Measurements from ENCODE around the gene TCL1A. TPM values are rescaled to one million over a fixed set of nuclear protein-coding genes. Genes with fewer than 3 reads are reported as not detected.

The TCL1A gene
- total RNA-seq, 2 experiments from 2014 or later, result 0.28 to 0.75 TPM

GRCh38 chr14:95727056-95727700, 13.3 kb upstream of the TCL1A start:
- Mint-ChIP-seq H3K27ac (no peak overlapping the region), H3K36me3 (no peaks in the 10 kb centered on the region), H3K9me3 (peaks cover 6% of the 10 kb centered on the region), H3K4me1 (peaks cover 9% of the 10 kb centered on the region), H3K4me3 (no peak overlapping the region), H3K27me3 (peaks cover 2% of the 10 kb centered on the region)
- POLR2A ChIA-PET, result no interaction called here
- no peak for ATAC-seq (ENCODE audit: low read depth)
- DNase-seq, result no peak

GRCh38 chr14:95725685-95726336, 11.9 kb upstream of the TCL1A start:
- peaks cover 9% of the 10 kb centered on the region for H3K4me1 Mint-ChIP-seq
- POLR2A ChIA-PET, result no interaction called here
- H3K27ac Mint-ChIP-seq, result no peak overlapping the region
- H3K4me3 Mint-ChIP-seq, result no peak overlapping the region
- no peak for ATAC-seq (ENCODE audit: low read depth)
- no peaks in the 10 kb centered on the region for H3K36me3 Mint-ChIP-seq
- peaks cover 6% of the 10 kb centered on the region for H3K9me3 Mint-ChIP-seq
- H3K27me3 Mint-ChIP-seq, result peaks cover 2% of the 10 kb centered on the region
- no peak for DNase-seq

GRCh38 chr14:95722525-95723190, 8.7 kb upstream of the TCL1A start:
- Mint-ChIP-seq H3K27me3 (peaks cover 25% of the 10 kb centered on the region), H3K9me3 (peaks cover 6% of the 10 kb centered on the region), H3K4me3 (no peak overlapping the region), H3K27ac (no peak overlapping the region), H3K36me3 (no peaks in the 10 kb centered on the region), H3K4me1 (no peaks in the 10 kb centered on the region)
- POLR2A ChIA-PET, result no interaction called here
- DNase-seq (no peak), ATAC-seq (ENCODE audit: low read depth) (no peak)

GRCh38 chr14:95712398-95712797, 1.5 kb downstream of the TCL1A start:
- Mint-ChIP-seq H3K27me3 (peaks cover 35% of the 10 kb centered on the region), H3K27ac (no peak overlapping the region), H3K36me3 (peaks cover 1% of the 10 kb centered on the region), H3K4me1 (no peaks in the 10 kb centered on the region), H3K4me3 (no peak overlapping the region), H3K9me3 (no peaks in the 10 kb centered on the region)
- no peak for DNase-seq
- POLR2A ChIA-PET, result no interaction called here
- no peak for ATAC-seq (ENCODE audit: low read depth)

- H3K9me3 Mint-ChIP-seq, result no peaks in the 10 kb centered on the region
- DNase-seq (no peak), ATAC-seq (ENCODE audit: low read depth) (no peak)
- H3K4me3 Mint-ChIP-seq, result no peak overlapping the region
- POLR2A ChIA-PET, result no interaction called here
- H3K4me1 Mint-ChIP-seq, result no peaks in the 10 kb centered on the region
- no peak overlapping the region for H3K27ac Mint-ChIP-seq
- H3K27me3 Mint-ChIP-seq, result peaks cover 36% of the 10 kb centered on the region
- H3K36me3 Mint-ChIP-seq, result peaks cover 1% of the 10 kb centered on the region
Observed at GRCh38 chr14:95711476-95712176, 2.3 kb downstream of the TCL1A start.

- no peaks in the 10 kb centered on the region for H3K4me1 Mint-ChIP-seq
- peaks cover 1% of the 10 kb centered on the region for H3K36me3 Mint-ChIP-seq
- no peak overlapping the region for H3K27ac Mint-ChIP-seq
- DNase-seq, result no peak
- ATAC-seq (ENCODE audit: low read depth), result no peak
- POLR2A ChIA-PET, result no interaction called here
- H3K27me3 Mint-ChIP-seq, result peaks cover 30% of the 10 kb centered on the region
- no peak overlapping the region for H3K4me3 Mint-ChIP-seq
- no peaks in the 10 kb centered on the region for H3K9me3 Mint-ChIP-seq
Observed at GRCh38 chr14:95710106-95710505, 3.8 kb downstream of the TCL1A start.

- DNase-seq, result no peak
- H3K9me3 Mint-ChIP-seq, result no peaks in the 10 kb centered on the region
- H3K36me3 Mint-ChIP-seq, result no peaks in the 10 kb centered on the region
- no peak overlapping the region for H3K4me3 Mint-ChIP-seq
- POLR2A ChIA-PET, result no interaction called here
- H3K27me3 Mint-ChIP-seq, result peaks cover 29% of the 10 kb centered on the region
- no peaks in the 10 kb centered on the region for H3K4me1 Mint-ChIP-seq
- no peak for ATAC-seq (ENCODE audit: low read depth)
- no peak overlapping the region for H3K27ac Mint-ChIP-seq
Observed at GRCh38 chr14:95707327-95707726, 6.6 kb downstream of the TCL1A start.

GRCh38 chr14:95705518-95705917, 8.4 kb downstream of the TCL1A start:
- ATAC-seq (ENCODE audit: low read depth) (no peak), DNase-seq (no peak)
- H3K4me1 Mint-ChIP-seq, result no peaks in the 10 kb centered on the region
- peaks cover 32% of the 10 kb centered on the region for H3K27me3 Mint-ChIP-seq
- no peaks in the 10 kb centered on the region for H3K9me3 Mint-ChIP-seq
- H3K36me3 Mint-ChIP-seq, result no peaks in the 10 kb centered on the region
- no peak overlapping the region for H3K4me3 Mint-ChIP-seq
- no peak overlapping the region for H3K27ac Mint-ChIP-seq
- POLR2A ChIA-PET, result no interaction called here

GRCh38 chr14:95703805-95704204, 10.1 kb downstream of the TCL1A start:
- H3K27ac Mint-ChIP-seq, result no peak overlapping the region
- H3K4me1 Mint-ChIP-seq, result peaks cover 3% of the 10 kb centered on the region
- no peak overlapping the region for H3K4me3 Mint-ChIP-seq
- no peaks in the 10 kb centered on the region for H3K36me3 Mint-ChIP-seq
- DNase-seq (no peak), ATAC-seq (ENCODE audit: low read depth) (no peak)
- POLR2A ChIA-PET, result no interaction called here
- peaks cover 32% of the 10 kb centered on the region for H3K27me3 Mint-ChIP-seq
- no peaks in the 10 kb centered on the region for H3K9me3 Mint-ChIP-seq

- no peak for DNase-seq
- no peaks in the 10 kb centered on the region for H3K9me3 Mint-ChIP-seq
- POLR2A ChIA-PET, result no interaction called here
Observed at GRCh38 chr14:95703341-95703740, 10.6 kb downstream of the TCL1A start.

GRCh38 chr14:95701846-95702221, 12.1 kb downstream of the TCL1A start:
- peaks cover 34% of the 10 kb centered on the region for H3K27me3 Mint-ChIP-seq
- no peak overlapping the region for H3K27ac Mint-ChIP-seq
- POLR2A ChIA-PET, result no interaction called here
- H3K4me1 Mint-ChIP-seq, result peaks cover 4% of the 10 kb centered on the region
- ATAC-seq (ENCODE audit: low read depth) (no peak), DNase-seq (no peak)
- no peaks in the 10 kb centered on the region for H3K36me3 Mint-ChIP-seq
- no peak overlapping the region for H3K4me3 Mint-ChIP-seq
- H3K9me3 Mint-ChIP-seq, result no peaks in the 10 kb centered on the region

More at GRCh38 chr14:95703341-95703740, 10.6 kb downstream of the TCL1A start:
- Mint-ChIP-seq H3K36me3 (no peaks in the 10 kb centered on the region), H3K27ac (no peak overlapping the region), H3K4me1 (peaks cover 3% of the 10 kb centered on the region), H3K27me3 (peaks cover 32% of the 10 kb centered on the region), H3K4me3 (no peak overlapping the region)
- no peak for ATAC-seq (ENCODE audit: low read depth)

GRCh38 chr14:95700221-95700976, 13.5 kb downstream of the TCL1A start:
- H3K36me3 Mint-ChIP-seq, result no peaks in the 10 kb centered on the region
- peaks cover 36% of the 10 kb centered on the region for H3K27me3 Mint-ChIP-seq
- H3K9me3 Mint-ChIP-seq, result no peaks in the 10 kb centered on the region
- no peak overlapping the region for H3K4me3 Mint-ChIP-seq
- H3K4me1 Mint-ChIP-seq, result peaks cover 4% of the 10 kb centered on the region
- no peak overlapping the region for H3K27ac Mint-ChIP-seq
- DNase-seq, result no peak
- POLR2A ChIA-PET, result no interaction called here
- ATAC-seq (ENCODE audit: low read depth), result no peak

- Mint-ChIP-seq H3K36me3 (no peaks in the 10 kb centered on the region), H3K4me1 (peaks cover 4% of the 10 kb centered on the region), H3K4me3 (no peak overlapping the region), H3K9me3 (no peaks in the 10 kb centered on the region), H3K27ac (no peak overlapping the region), H3K27me3 (peaks cover 32% of the 10 kb centered on the region)
- POLR2A ChIA-PET, result no interaction called here
- DNase-seq (no peak), ATAC-seq (ENCODE audit: low read depth) (no peak)
Observed at GRCh38 chr14:95699412-95699811, 14.5 kb downstream of the TCL1A start.

All from activated naive CD8-positive, alpha-beta T cell treated with anti-CD3 and anti-CD28 coated beads, Interleukin-2, amount 10 ng/mL, durations not matched to agents 7 days and 5 days (primary cell).